ENCODE data around the gene CDCA3.

Gene CDCA3

GRCh38 chr12:6849976-6850560 is 1.0 kb downstream of the CDCA3 start:
- H3K9me3 ChIP-seq (ENCODE audit: control insufficient read depth, low read length): no peaks in the 10 kb centered on the region
- H3K4me3 ChIP-seq (ENCODE audit: low read length): no peak overlapping the region
- no peak overlapping the region for H3K9ac ChIP-seq (ENCODE audit: low read length)
- no peaks in the 10 kb centered on the region for H3K27me3 ChIP-seq (replicated peaks; ENCODE audit: control insufficient read depth, insufficient read depth, low read length)
- DNase-seq (ENCODE audit: low read depth): no peak
- peaks cover 6% of the 10 kb centered on the region for H3K36me3 ChIP-seq (ENCODE audit: control insufficient read depth, insufficient read depth, low read length, severe bottlenecking)
- H3K4me1 ChIP-seq (ENCODE audit: control insufficient read depth, insufficient read depth, low read length): peaks cover 22% of the 10 kb centered on the region

- peaks cover 8% of the 10 kb centered on the region for H3K36me3 ChIP-seq (ENCODE audit: control insufficient read depth, insufficient read depth, low read length, severe bottlenecking)
- H3K4me3 ChIP-seq (ENCODE audit: low read length): no peak overlapping the region
- H3K27me3 ChIP-seq (replicated peaks; ENCODE audit: control insufficient read depth, insufficient read depth, low read length): no peaks in the 10 kb centered on the region
- DNase-seq (ENCODE audit: low read depth): no peak
- H3K9me3 ChIP-seq (ENCODE audit: control insufficient read depth, low read length): no peaks in the 10 kb centered on the region
- no peak overlapping the region for H3K9ac ChIP-seq (ENCODE audit: low read length)
- H3K4me1 ChIP-seq (ENCODE audit: control insufficient read depth, insufficient read depth, low read length): peaks cover 20% of the 10 kb centered on the region
Measured at GRCh38 chr12:6849427-6849826, 1.7 kb downstream of the CDCA3 start.

DNA sequence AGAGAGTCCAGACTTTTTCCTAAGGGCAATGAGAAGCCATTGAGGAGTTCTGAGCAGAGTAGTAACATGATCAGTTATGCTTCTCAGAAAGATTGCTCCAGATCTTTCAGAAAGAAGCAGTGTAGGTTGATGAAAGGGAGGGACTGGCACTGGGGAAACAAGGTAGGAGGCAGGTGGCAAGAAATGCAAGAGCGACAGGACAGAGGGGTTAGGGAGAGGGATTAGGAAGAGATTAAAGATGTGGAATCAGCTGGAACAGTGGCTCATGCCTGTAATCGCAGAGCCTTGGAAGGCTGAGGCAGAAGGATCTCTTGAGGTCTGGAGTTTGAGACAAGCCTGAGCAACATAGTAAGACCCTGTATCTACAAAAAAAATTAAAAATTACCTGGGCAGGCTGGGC is 3.4 kb downstream of the CDCA3 start:
- Histone ChIP-seq H3K4me3 (ENCODE audit: low read length) (no peak overlapping the region), H3K27me3 (replicated peaks; ENCODE audit: control insufficient read depth, insufficient read depth, low read length) (no peaks in the 10 kb centered on the region), H3K9me3 (ENCODE audit: control insufficient read depth, low read length) (no peaks in the 10 kb centered on the region), H3K36me3 (ENCODE audit: control insufficient read depth, insufficient read depth, low read length, severe bottlenecking) (peaks cover 10% of the 10 kb centered on the region), H3K4me1 (ENCODE audit: control insufficient read depth, insufficient read depth, low read length) (peaks cover 5% of the 10 kb centered on the region), H3K9ac (ENCODE audit: low read length) (no peak overlapping the region)
- no peak for DNase-seq (ENCODE audit: low read depth)

- Histone ChIP-seq H3K9me3 (ENCODE audit: control insufficient read depth, low read length) (no peaks in the 10 kb centered on the region), H3K4me3 (ENCODE audit: low read length) (no peak overlapping the region), H3K9ac (ENCODE audit: low read length) (no peak overlapping the region), H3K27me3 (replicated peaks; ENCODE audit: control insufficient read depth, insufficient read depth, low read length) (no peaks in the 10 kb centered on the region), H3K36me3 (ENCODE audit: control insufficient read depth, insufficient read depth, low read length, severe bottlenecking) (peaks cover 10% of the 10 kb centered on the region), H3K4me1 (ENCODE audit: control insufficient read depth, insufficient read depth, low read length) (peaks cover 5% of the 10 kb centered on the region)
- DNase-seq (ENCODE audit: low read depth): no peak
Measured at GRCh38 chr12:6846316-6846869, 4.7 kb downstream of the CDCA3 start.

DNA sequence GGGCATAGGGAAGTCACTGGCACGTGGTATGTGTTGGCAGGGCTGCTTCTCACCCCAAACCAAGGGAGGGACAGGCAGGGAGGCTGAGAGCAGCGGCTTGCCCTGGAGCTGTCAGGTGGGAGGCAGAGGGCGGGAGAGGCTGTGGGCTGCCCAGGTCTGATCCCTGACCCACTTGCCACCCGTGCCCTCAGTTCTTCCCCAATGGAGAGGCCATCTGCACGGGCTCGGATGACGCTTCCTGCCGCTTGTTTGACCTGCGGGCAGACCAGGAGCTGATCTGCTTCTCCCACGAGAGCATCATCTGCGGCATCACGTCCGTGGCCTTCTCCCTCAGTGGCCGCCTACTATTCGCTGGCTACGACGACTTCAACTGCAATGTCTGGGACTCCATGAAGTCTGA is 5.7 kb downstream of the CDCA3 start:
- Histone ChIP-seq H3K27me3 (replicated peaks; ENCODE audit: control insufficient read depth, insufficient read depth, low read length) (no peaks in the 10 kb centered on the region), H3K4me3 (ENCODE audit: low read length) (no peak overlapping the region), H3K9ac (ENCODE audit: low read length) (no peak overlapping the region), H3K36me3 (ENCODE audit: control insufficient read depth, insufficient read depth, low read length, severe bottlenecking) (peaks cover 10% of the 10 kb centered on the region), H3K4me1 (ENCODE audit: control insufficient read depth, insufficient read depth, low read length) (no peaks in the 10 kb centered on the region), H3K9me3 (ENCODE audit: control insufficient read depth, low read length) (no peaks in the 10 kb centered on the region)
- no peak for DNase-seq (ENCODE audit: low read depth)

DNA sequence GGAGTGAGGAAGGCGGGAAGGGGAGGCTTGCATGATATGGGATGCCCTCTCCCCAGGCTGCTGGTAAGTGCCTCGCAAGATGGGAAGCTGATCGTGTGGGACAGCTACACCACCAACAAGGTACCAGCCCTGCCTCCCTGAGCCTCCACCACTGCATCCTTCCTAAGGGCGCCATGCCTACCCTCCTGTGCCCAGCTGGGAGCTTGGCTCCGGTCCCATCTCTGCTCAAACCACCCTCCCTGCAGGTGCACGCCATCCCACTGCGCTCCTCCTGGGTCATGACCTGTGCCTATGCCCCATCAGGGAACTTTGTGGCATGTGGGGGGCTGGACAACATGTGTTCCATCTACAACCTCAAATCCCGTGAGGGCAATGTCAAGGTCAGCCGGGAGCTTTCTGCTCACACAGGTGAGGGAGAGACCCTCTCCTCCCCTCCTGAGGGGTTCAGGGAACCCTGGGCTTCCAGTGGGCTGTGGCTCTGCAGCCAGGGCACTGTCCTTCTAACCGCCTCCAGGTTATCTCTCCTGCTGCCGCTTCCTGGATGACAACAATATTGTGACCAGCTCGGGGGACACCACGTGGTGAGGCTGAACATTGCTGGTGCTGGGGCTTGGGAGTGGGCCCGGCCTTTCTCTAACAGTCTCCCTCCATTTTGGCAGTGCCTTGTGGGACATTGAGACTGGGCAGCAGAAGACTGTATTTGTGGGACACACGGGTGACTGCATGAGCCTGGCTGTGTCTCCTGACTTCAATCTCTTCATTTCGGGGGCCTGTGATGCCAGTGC is 7.8 kb downstream of the CDCA3 start:
- no peaks in the 10 kb centered on the region for H3K4me1 ChIP-seq (ENCODE audit: control insufficient read depth, insufficient read depth, low read length)
- peaks cover 15% of the 10 kb centered on the region for H3K36me3 ChIP-seq (ENCODE audit: control insufficient read depth, insufficient read depth, low read length, severe bottlenecking)
- no peak overlapping the region for H3K4me3 ChIP-seq (ENCODE audit: low read length)
- H3K9me3 ChIP-seq (ENCODE audit: control insufficient read depth, low read length): no peaks in the 10 kb centered on the region
- DNase-seq (ENCODE audit: low read depth): no peak
- no peak overlapping the region for H3K9ac ChIP-seq (ENCODE audit: low read length)
- no peaks in the 10 kb centered on the region for H3K27me3 ChIP-seq (replicated peaks; ENCODE audit: control insufficient read depth, insufficient read depth, low read length)

- Histone ChIP-seq H3K9ac (ENCODE audit: low read length) (no peak overlapping the region), H3K27me3 (replicated peaks; ENCODE audit: control insufficient read depth, insufficient read depth, low read length) (no peaks in the 10 kb centered on the region), H3K36me3 (ENCODE audit: control insufficient read depth, insufficient read depth, low read length, severe bottlenecking) (peaks cover 15% of the 10 kb centered on the region), H3K4me1 (ENCODE audit: control insufficient read depth, insufficient read depth, low read length) (no peaks in the 10 kb centered on the region), H3K4me3 (ENCODE audit: low read length) (no peak overlapping the region), H3K9me3 (ENCODE audit: control insufficient read depth, low read length) (no peaks in the 10 kb centered on the region)
- no peak for DNase-seq (ENCODE audit: low read depth)
Measured at GRCh38 chr12:6842075-6842474, 9.0 kb downstream of the CDCA3 start.

- no peak for DNase-seq (ENCODE audit: low read depth)
- no peaks in the 10 kb centered on the region for H3K9me3 ChIP-seq (ENCODE audit: control insufficient read depth, low read length)
- H3K4me1 ChIP-seq (ENCODE audit: control insufficient read depth, insufficient read depth, low read length): no peaks in the 10 kb centered on the region
- no peaks in the 10 kb centered on the region for H3K27me3 ChIP-seq (replicated peaks; ENCODE audit: control insufficient read depth, insufficient read depth, low read length)
- no peak within 1 kb of the TSS for H3K9ac ChIP-seq (ENCODE audit: low read length)
- H3K4me3 ChIP-seq (ENCODE audit: low read length): no peak within 1 kb of the TSS
- H3K36me3 ChIP-seq (ENCODE audit: control insufficient read depth, insufficient read depth, low read length, severe bottlenecking): peaks cover 9% of the 10 kb centered on the region
Measured at GRCh38 chr12:6840761-6841515, 10.1 kb downstream of the CDCA3 start, which contains the start of gene GNB3. TSS of gene GNB3 (plus strand) at chr12:6840925. CDS start at chr12:6841288, 363 bp downstream.

- Histone ChIP-seq H3K4me3 (ENCODE audit: low read length) (no peak overlapping the region), H3K4me1 (ENCODE audit: control insufficient read depth, insufficient read depth, low read length) (no peaks in the 10 kb centered on the region), H3K9me3 (ENCODE audit: control insufficient read depth, low read length) (no peaks in the 10 kb centered on the region), H3K36me3 (ENCODE audit: control insufficient read depth, insufficient read depth, low read length, severe bottlenecking) (peaks cover 9% of the 10 kb centered on the region), H3K9ac (ENCODE audit: low read length) (no peak overlapping the region), H3K27me3 (replicated peaks; ENCODE audit: control insufficient read depth, insufficient read depth, low read length) (no peaks in the 10 kb centered on the region)
- no peak for DNase-seq (ENCODE audit: low read depth)
Measured at GRCh38 chr12:6840330-6840729, 10.8 kb downstream of the CDCA3 start.

GRCh38 chr12:6839482-6840201 is 11.4 kb downstream of the CDCA3 start:
- no peaks in the 10 kb centered on the region for H3K4me1 ChIP-seq (ENCODE audit: control insufficient read depth, insufficient read depth, low read length)
- no peak overlapping the region for H3K9ac ChIP-seq (ENCODE audit: low read length)
- peaks cover 9% of the 10 kb centered on the region for H3K36me3 ChIP-seq (ENCODE audit: control insufficient read depth, insufficient read depth, low read length, severe bottlenecking)
- no peaks in the 10 kb centered on the region for H3K27me3 ChIP-seq (replicated peaks; ENCODE audit: control insufficient read depth, insufficient read depth, low read length)
- no peaks in the 10 kb centered on the region for H3K9me3 ChIP-seq (ENCODE audit: control insufficient read depth, low read length)
- DNase-seq (ENCODE audit: low read depth): no peak
- H3K4me3 ChIP-seq (ENCODE audit: low read length): no peak overlapping the region
